Renal cortex interstitium (tissue), 15 donors: Measurements from ENCODE around the gene CPXCR1. TPM values are rescaled to one million over a fixed set of nuclear protein-coding genes. Genes with fewer than 3 reads are reported as not detected.
"Not testable (repeated sequence)": the region's sequence is repeated elsewhere in the genome, so short reads cannot be mapped to it uniquely, and the experiment has no call there.

Experiments
- DNase-seq, 11 donors: peaks; one replicate each; pipeline ENCODE4 v3.0.0-alpha.2; 2013; ENCODE audit warnings: low read depth in 9 of 11, low spot score in 4 of 11; ENCODE audit errors: extremely low read depth in 1 of 11
- long read RNA-seq, 16 experiments: transcript quantifications; one replicate each; lab custom pipeline, GENCODE V29; 2026
- polyA plus RNA-seq, 3 donors: library from polyadenylated mRNA; unstranded; fragments of 120-200 nt; gene quantifications; one replicate each; pipeline ENCODE4 v1.2.1, GENCODE V29; 2013; ENCODE audit not compliant: insufficient read length in 3 of 3

The CPXCR1 gene
- polyA plus RNA-seq: not detected
- long read RNA-seq, donor 1: 0 reads
- long read RNA-seq, donor 2: 0 reads
- long read RNA-seq, donor 3: 0 reads
- long read RNA-seq, donor 4: 0 reads
- long read RNA-seq, donor 5: 0 reads
- long read RNA-seq, donor 6: 0 reads
- long read RNA-seq, donor 7: 0 reads
- long read RNA-seq, donor 8: 0 reads
- long read RNA-seq, donor 9: 0 reads
- long read RNA-seq, donor 10: 0 reads
- long read RNA-seq, donor 11: 0 reads
- long read RNA-seq, donor 12: 0 reads
- long read RNA-seq, donor 13: 0 reads
- long read RNA-seq, donor 14: 0 reads
- long read RNA-seq, donor 15: 0 reads
- long read RNA-seq, donor 16: 0 reads

- no peak for DNase-seq
Observed at GRCh38 chrX:88746925-88747324, at the start of gene CPXCR1. TSS of gene CPXCR1 (plus strand) at chrX:88747225. CDS start at chrX:88753415, 6,190 bp downstream.

DNA sequence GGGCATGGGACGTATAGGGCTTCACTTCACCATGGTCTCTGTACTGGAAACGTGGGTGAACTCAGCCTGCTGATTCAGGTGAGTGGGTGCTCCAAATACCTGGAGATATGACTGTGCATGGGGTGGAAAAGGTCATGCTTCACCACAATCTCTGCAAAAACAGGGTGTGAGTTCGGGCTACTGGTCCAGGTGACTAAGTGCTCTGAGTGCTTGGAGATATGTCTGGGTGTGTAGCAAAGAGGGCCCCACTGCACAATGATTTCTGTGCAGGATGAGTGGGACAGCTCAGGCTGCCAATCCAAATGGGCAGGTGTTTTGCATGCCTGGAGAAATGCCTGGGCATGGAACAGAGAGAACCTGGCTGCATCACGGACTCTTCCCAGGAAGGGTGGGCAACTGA is 11.2 kb upstream of the CPXCR1 start:
- no peak for DNase-seq

- not testable (repeated sequence) for DNase-seq
Observed at GRCh38 chrX:88746215-88746614, 810 bp upstream of the CPXCR1 start.

DNA sequence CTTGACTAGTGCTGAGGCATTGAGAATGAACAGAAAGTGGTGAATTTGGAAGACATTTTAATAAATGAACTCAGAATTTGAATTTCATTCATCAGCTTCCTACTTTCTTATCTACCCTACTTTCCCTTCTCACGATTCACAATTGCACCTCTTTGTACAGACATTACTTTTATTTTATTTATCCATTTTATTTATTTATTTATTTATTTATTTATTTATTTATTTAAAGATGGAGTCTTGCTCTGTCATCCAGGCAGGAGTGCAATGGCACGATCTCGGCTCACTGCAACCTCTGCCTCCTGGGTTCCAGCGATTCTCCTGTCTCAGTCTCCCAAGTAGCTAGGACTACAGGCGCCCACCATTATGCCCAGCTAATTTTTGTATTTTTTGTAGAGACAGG is 5.3 kb downstream of the CPXCR1 start:
- DNase-seq: not testable (repeated sequence)

- no peak for DNase-seq
Observed at GRCh38 chrX:88789825-88790224, 42.8 kb downstream of the CPXCR1 start.
